KMS-11 (cell line): Measurements from ENCODE around the gene ZNF580.

Source experiments
- H2AFZ ChIP-seq: fragments of 200-600 bp; sonication (generic); 2 replicates; pipeline ENCODE4 v1.6.1; 2016; ENCODE audit warnings: antibody characterized with exemption, mixed run types, low read depth
- H3K27ac ChIP-seq: fragments of 200-600 bp; sonication (generic); 2 replicates; pipeline ENCODE4 v1.6.1; 2016; ENCODE audit warnings: mild to moderate bottlenecking, mixed run types
- H3K27me3 ChIP-seq: fragments of 200-600 bp; sonication (generic); 2 replicates; pipeline ENCODE4 v1.6.1; 2017; ENCODE audit warnings: mild to moderate bottlenecking, low read depth, mixed run types, moderate library complexity; ENCODE audit not compliant: insufficient read depth
- H3K36me3 ChIP-seq: fragments of 200-600 bp; sonication (generic); 2 replicates; pipeline ENCODE4 v1.6.1; 2017; ENCODE audit warnings: mild to moderate bottlenecking, mixed run types; ENCODE audit not compliant: insufficient read depth
- H3K4me1 ChIP-seq: fragments of 200-600 bp; sonication (generic); 2 replicates; pipeline ENCODE4 v1.6.1; 2016; ENCODE audit warnings: mild to moderate bottlenecking, low read depth, mixed run types; ENCODE audit not compliant: poor library complexity, severe bottlenecking
- H3K4me2 ChIP-seq: fragments of 200-600 bp; sonication (generic); 2 replicates; pipeline ENCODE4 v1.7.0; 2016; ENCODE audit warnings: mild to moderate bottlenecking, mixed run types
- H3K4me3 ChIP-seq: fragments of 200-600 bp; sonication (generic); IDR thresholded peaks from 2 replicates; pipeline ENCODE4 v1.6.1; 2017; ENCODE audit warnings: low read depth, low read length, mixed read lengths; ENCODE audit not compliant: insufficient read depth
- H3K79me2 ChIP-seq: fragments of 200-600 bp; sonication (generic); 2 replicates; pipeline ENCODE4 v1.6.1; 2016; ENCODE audit warnings: low read depth, mixed run types; ENCODE audit not compliant: insufficient read depth
- H3K9ac ChIP-seq: fragments of 200-600 bp; sonication (generic); 2 replicates; pipeline ENCODE4 v1.6.1; 2016; ENCODE audit warnings: mild to moderate bottlenecking, mixed run types
- H4K20me1 ChIP-seq: fragments of 200-600 bp; sonication (generic); 2 replicates; pipeline ENCODE4 v1.6.1; 2016; ENCODE audit warnings: mild to moderate bottlenecking, mixed run types; ENCODE audit not compliant: insufficient read depth
- TF ChIP-seq, protein P1 (sequence below): fragments of 200-600 bp; sonication (generic); conservative IDR thresholded peaks from 2 replicates; pipeline ENCODE4 v1.6.1; 2017; ENCODE audit warnings: low read depth, mild to moderate bottlenecking, antibody characterized with exemption, low read length, moderate library complexity, mixed read lengths

Gene ZNF580

DNA sequence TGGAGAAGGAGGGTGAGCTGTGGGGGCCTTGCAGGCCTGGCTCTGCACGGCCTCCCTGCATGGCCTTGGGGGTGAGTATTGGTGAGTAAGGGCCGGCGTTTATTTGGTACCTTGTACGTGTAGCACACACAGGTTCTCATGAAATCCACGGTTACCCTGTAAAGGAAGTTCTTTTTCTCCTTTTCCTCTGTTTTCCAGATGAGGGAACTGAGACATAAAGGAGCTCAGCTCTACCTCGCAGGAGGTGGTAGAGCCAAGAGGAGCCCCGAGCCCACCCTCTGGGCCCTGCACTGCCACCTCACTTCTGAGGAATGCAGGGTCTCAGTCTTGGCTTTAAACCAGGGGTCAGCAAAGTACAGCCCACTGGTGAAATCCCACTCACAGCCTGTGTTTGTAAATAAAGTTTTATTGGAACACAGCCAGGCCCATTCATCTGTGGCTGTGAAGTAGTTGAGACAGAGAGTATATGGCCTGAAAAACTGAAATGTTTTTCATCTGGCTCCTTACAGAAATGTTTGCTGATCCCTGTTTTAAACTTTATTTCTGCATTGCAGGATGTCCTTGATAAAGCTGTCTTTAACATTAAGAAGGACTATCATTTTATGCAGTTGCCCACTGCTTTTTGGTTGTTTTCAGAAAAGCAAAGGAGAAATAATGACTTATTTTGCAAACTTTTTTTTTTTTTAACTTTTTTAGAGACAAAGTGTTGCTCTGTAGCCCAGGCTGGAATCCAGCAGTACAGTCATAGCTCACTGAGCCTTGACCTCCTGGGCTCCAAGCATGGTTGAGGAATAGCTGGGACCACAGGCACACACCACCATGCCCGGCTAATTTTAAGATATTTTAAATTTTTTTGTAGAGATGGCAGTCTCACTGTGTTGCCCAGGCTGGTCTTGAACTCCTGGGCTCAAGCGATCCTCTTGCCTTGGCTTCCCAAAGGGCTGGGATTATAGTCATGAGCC is 40.6 kb downstream of the ZNF580 start:
- Histone ChIP-seq H3K27ac (no peak overlapping the region), H3K27me3 (no peaks in the 10 kb centered on the region), H3K9ac (no peak overlapping the region), H3K4me1 (peaks cover 21% of the 10 kb centered on the region), H2AFZ (no peak overlapping the region), H3K36me3 (no peaks in the 10 kb centered on the region; the same call in 1 of the 2 replicates), H4K20me1 (0 out of 2 replicates have a peak, but pooled peaks cover 11% of the 10 kb centered on the region), H3K4me3 (no peak overlapping the region), H3K4me2 (no peak overlapping the region), H3K79me2 (peaks cover 72% of the 10 kb centered on the region)
- TF ChIP-seq, protein P1, sequence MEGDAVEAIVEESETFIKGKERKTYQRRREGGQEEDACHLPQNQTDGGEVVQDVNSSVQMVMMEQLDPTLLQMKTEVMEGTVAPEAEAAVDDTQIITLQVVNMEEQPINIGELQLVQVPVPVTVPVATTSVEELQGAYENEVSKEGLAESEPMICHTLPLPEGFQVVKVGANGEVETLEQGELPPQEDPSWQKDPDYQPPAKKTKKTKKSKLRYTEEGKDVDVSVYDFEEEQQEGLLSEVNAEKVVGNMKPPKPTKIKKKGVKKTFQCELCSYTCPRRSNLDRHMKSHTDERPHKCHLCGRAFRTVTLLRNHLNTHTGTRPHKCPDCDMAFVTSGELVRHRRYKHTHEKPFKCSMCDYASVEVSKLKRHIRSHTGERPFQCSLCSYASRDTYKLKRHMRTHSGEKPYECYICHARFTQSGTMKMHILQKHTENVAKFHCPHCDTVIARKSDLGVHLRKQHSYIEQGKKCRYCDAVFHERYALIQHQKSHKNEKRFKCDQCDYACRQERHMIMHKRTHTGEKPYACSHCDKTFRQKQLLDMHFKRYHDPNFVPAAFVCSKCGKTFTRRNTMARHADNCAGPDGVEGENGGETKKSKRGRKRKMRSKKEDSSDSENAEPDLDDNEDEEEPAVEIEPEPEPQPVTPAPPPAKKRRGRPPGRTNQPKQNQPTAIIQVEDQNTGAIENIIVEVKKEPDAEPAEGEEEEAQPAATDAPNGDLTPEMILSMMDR, result no peak

DNA sequence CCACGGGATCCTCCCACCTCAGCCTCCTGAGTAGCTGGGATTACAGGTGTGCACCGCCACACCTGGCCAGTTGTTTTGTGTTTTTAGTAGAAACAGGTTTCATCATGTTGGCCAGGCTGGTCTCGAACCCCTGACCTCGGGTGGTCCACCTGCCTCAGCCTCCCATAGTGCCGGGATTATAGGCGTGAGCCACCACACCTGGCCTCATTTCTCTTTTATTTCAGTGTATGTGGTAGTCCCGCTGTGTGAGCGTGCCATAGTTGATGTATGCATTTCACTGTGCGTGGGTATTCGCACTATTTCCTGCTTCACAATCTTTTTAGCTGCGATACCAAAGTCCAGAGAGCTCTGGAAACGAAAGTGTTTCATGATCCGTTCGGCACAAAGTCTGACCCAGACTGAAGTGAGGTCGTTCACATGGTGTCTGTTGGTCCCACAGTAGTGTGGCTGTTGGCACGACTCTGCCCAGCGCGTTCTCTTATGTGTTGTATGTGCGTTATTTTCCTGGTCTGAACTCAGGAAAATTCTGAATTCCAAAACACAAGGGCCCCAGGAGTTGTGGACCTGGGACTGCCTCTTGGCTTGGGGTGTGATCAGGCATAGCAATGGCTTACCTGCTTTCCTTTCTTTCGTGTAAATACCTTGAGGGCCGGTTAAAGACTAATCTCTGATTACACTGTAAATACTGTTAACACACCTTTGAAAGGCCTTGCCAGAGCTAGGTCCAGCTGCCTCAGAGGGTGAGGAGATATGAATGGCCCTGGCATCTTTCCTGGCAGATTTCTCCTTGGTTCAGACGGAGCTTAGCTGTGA is 42.9 kb downstream of the ZNF580 start:
- no peak overlapping the region for H2AFZ ChIP-seq
- no peaks in the 10 kb centered on the region; the same call in 1 of the 2 replicates for H3K36me3 ChIP-seq
- 0 out of 2 replicates have a peak, but pooled peaks cover 11% of the 10 kb centered on the region for H4K20me1 ChIP-seq
- no peak overlapping the region for H3K4me3 ChIP-seq
- H3K4me1 ChIP-seq, result no peaks in the 10 kb centered on the region
- H3K79me2 ChIP-seq, result peaks cover 50% of the 10 kb centered on the region
- TF ChIP-seq, protein P1, result no peak
- H3K9ac ChIP-seq, result no peak overlapping the region
- H3K27ac ChIP-seq, result no peak overlapping the region
- H3K4me2 ChIP-seq, result no peak overlapping the region
- no peaks in the 10 kb centered on the region for H3K27me3 ChIP-seq

DNA sequence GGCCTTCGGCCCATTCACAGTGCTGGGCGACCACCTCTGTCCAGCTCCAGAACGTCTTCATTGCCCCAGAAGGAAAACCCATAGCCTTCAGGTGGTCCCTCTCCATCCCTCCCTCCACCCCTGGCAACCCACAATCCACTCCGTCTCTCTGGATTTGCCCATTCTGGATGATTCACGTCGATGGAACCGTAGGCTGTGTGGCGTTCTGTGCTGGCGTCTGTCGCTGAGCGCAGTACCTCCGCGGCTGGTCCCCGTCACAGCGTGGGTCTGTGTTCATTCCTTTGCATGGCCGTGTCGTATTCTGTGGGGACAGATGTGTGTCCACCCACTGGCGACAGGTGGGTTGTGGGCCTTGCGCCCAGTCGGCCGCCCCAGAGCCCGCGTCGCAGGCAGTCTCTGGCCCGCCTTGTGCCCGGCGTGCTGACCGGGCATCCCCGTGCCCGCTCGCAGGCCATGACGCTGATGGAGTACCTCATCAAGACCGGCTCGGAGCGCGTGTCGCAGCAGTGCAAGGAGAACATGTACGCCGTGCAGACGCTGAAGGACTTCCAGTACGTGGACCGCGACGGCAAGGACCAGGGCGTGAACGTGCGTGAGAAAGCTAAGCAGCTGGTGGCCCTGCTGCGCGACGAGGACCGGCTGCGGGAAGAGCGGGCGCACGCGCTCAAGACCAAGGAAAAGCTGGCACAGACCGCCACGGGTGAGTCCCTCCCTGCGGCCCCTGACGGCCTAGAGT is 44.3 kb downstream of the ZNF580 start:
- Histone ChIP-seq H3K27me3 (no peaks in the 10 kb centered on the region), H3K4me3 (no peak overlapping the region), H2AFZ (no peak overlapping the region), H3K4me1 (no peaks in the 10 kb centered on the region), H3K27ac (no peak overlapping the region), H4K20me1 (0 out of 2 replicates have a peak, but pooled peaks cover 11% of the 10 kb centered on the region), H3K36me3 (no peaks in the 10 kb centered on the region; the same call in 1 of the 2 replicates), H3K4me2 (no peak overlapping the region), H3K79me2 (peaks cover 35% of the 10 kb centered on the region), H3K9ac (no peak overlapping the region)
- TF ChIP-seq, protein P1, result no peak

DNA sequence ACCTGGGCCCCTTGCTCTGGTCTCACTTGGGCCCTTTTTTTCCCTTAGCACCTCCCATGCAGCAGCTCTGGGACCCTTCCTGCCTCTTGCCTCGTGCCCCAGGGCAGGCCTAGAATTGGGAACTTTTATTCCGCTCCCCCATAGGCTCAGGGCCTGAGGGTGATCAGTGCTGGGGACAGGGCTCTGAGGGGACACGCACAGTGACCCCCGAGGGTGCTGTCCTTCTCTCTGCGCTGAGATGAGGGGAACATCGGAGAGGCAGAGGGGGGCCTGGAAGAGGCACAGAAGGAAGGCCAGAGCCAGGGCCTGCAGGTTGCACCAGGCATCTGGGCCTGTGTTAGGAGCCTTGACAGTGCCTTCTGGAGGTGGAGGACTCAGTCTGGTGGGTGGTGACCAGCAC is 45.0 kb downstream of the ZNF580 start:
- Histone ChIP-seq H2AFZ (no peak overlapping the region), H3K79me2 (peaks cover 29% of the 10 kb centered on the region), H3K36me3 (no peaks in the 10 kb centered on the region; the same call in 1 of the 2 replicates), H3K9ac (no peak overlapping the region), H3K4me2 (no peak overlapping the region), H4K20me1 (0 out of 2 replicates have a peak, but pooled peaks cover 5% of the 10 kb centered on the region), H3K27ac (no peak overlapping the region), H3K4me1 (no peaks in the 10 kb centered on the region), H3K27me3 (no peaks in the 10 kb centered on the region), H3K4me3 (no peak overlapping the region)
- TF ChIP-seq, protein P1, result no peak
